Measurements from ENCODE around the gene DIPK1B. TPM values are rescaled to one million over a fixed set of nuclear protein-coding genes. Genes with fewer than 3 reads are reported as not detected.

DIPK1B gene
- polyA plus RNA-seq, 1 donor from 2014 or later, result 65.1 TPM

GRCh38 chr9:136746621-136747020, 34.2 kb downstream of the DIPK1B start:
- no peaks in the 10 kb centered on the region for H3K79me2 ChIP-seq (replicated peaks; ENCODE audit: insufficient read depth, low read length)
- H3K9me3 ChIP-seq (ENCODE audit: low read length), result no peaks in the 10 kb centered on the region
- no peaks in the 10 kb centered on the region for H3K9me2 ChIP-seq (ENCODE audit: insufficient read depth, low read length)
- H3K27ac ChIP-seq (ENCODE audit: low read length), result no peak overlapping the region
- no peak for TF ChIP-seq SMC3 (conservative IDR thresholded peaks at IDR 0.05; ENCODE audit: poor library complexity)
- no peak for TF ChIP-seq POLR2AphosphoS5 (IDR thresholded peaks at IDR 0.05)
- TF ChIP-seq MXI1 (conservative IDR thresholded peaks at IDR 0.05; ENCODE audit: poor library complexity, severe bottlenecking), result no peak
- no peak for TF ChIP-seq TAF1 (IDR thresholded peaks at IDR 0.05; ENCODE audit: low read depth)
- no peak for TF ChIP-seq RAD21 (conservative IDR thresholded peaks at IDR 0.05)
- TF ChIP-seq, protein P1, sequence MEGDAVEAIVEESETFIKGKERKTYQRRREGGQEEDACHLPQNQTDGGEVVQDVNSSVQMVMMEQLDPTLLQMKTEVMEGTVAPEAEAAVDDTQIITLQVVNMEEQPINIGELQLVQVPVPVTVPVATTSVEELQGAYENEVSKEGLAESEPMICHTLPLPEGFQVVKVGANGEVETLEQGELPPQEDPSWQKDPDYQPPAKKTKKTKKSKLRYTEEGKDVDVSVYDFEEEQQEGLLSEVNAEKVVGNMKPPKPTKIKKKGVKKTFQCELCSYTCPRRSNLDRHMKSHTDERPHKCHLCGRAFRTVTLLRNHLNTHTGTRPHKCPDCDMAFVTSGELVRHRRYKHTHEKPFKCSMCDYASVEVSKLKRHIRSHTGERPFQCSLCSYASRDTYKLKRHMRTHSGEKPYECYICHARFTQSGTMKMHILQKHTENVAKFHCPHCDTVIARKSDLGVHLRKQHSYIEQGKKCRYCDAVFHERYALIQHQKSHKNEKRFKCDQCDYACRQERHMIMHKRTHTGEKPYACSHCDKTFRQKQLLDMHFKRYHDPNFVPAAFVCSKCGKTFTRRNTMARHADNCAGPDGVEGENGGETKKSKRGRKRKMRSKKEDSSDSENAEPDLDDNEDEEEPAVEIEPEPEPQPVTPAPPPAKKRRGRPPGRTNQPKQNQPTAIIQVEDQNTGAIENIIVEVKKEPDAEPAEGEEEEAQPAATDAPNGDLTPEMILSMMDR (IDR thresholded peaks at IDR 0.05; ENCODE audit: poor library complexity, severe bottlenecking), result no peak
- no peak for TF ChIP-seq EZH2 (IDR thresholded peaks at IDR 0.05; ENCODE audit: borderline replicate concordance, insufficient read depth, low read length, poor library complexity, severe bottlenecking)
- TF ChIP-seq, protein P2, sequence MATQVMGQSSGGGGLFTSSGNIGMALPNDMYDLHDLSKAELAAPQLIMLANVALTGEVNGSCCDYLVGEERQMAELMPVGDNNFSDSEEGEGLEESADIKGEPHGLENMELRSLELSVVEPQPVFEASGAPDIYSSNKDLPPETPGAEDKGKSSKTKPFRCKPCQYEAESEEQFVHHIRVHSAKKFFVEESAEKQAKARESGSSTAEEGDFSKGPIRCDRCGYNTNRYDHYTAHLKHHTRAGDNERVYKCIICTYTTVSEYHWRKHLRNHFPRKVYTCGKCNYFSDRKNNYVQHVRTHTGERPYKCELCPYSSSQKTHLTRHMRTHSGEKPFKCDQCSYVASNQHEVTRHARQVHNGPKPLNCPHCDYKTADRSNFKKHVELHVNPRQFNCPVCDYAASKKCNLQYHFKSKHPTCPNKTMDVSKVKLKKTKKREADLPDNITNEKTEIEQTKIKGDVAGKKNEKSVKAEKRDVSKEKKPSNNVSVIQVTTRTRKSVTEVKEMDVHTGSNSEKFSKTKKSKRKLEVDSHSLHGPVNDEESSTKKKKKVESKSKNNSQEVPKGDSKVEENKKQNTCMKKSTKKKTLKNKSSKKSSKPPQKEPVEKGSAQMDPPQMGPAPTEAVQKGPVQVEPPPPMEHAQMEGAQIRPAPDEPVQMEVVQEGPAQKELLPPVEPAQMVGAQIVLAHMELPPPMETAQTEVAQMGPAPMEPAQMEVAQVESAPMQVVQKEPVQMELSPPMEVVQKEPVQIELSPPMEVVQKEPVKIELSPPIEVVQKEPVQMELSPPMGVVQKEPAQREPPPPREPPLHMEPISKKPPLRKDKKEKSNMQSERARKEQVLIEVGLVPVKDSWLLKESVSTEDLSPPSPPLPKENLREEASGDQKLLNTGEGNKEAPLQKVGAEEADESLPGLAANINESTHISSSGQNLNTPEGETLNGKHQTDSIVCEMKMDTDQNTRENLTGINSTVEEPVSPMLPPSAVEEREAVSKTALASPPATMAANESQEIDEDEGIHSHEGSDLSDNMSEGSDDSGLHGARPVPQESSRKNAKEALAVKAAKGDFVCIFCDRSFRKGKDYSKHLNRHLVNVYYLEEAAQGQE (IDR thresholded peaks at IDR 0.05; ENCODE audit: borderline replicate concordance), result no peak
- TF ChIP-seq EP300 (conservative IDR thresholded peaks at IDR 0.05; ENCODE audit: poor library complexity, severe bottlenecking), result no peak
- no peaks in the 10 kb centered on the region for H3F3A ChIP-seq (ENCODE audit: insufficient read depth, low read length, poor library complexity, severe bottlenecking)
- no peak overlapping the region for H3K9ac ChIP-seq (ENCODE audit: low read length)
- no peaks in the 10 kb centered on the region for H4K20me1 ChIP-seq (ENCODE audit: insufficient read depth)
- no peak overlapping the region for H3K4me2 ChIP-seq (ENCODE audit: low read length)
- H3K27me3 ChIP-seq (ENCODE audit: insufficient read depth, low read depth, low read length), result no peaks in the 10 kb centered on the region
- H3K4me3 ChIP-seq (ENCODE audit: low read length), result no peak overlapping the region
- H3K36me3 ChIP-seq (ENCODE audit: insufficient read depth, low read length), result no peaks in the 10 kb centered on the region
- H2AFZ ChIP-seq (ENCODE audit: low read depth, low read length), result no peak overlapping the region

GRCh38 chr9:136747161-136748060, 35.0 kb downstream of the DIPK1B start:
- H3K4me2 ChIP-seq (ENCODE audit: low read length), result no peak overlapping the region
- H3F3A ChIP-seq (ENCODE audit: insufficient read depth, low read length, poor library complexity, severe bottlenecking), result no peaks in the 10 kb centered on the region
- no peaks in the 10 kb centered on the region for H3K36me3 ChIP-seq (ENCODE audit: insufficient read depth, low read length)
- no peak overlapping the region for H2AFZ ChIP-seq (ENCODE audit: low read depth, low read length)
- H3K9me2 ChIP-seq (ENCODE audit: insufficient read depth, low read length), result no peaks in the 10 kb centered on the region
- H3K27ac ChIP-seq (ENCODE audit: low read length), result no peak overlapping the region
- no peaks in the 10 kb centered on the region for H3K79me2 ChIP-seq (replicated peaks; ENCODE audit: insufficient read depth, low read length)
- no peak overlapping the region for H3K4me3 ChIP-seq (ENCODE audit: low read length)
- H3K27me3 ChIP-seq (ENCODE audit: insufficient read depth, low read depth, low read length), result no peaks in the 10 kb centered on the region
- no peaks in the 10 kb centered on the region for H4K20me1 ChIP-seq (ENCODE audit: insufficient read depth)
- TF ChIP-seq EP300 (conservative IDR thresholded peaks at IDR 0.05; ENCODE audit: poor library complexity, severe bottlenecking), result no peak
- no peak for TF ChIP-seq RAD21 (conservative IDR thresholded peaks at IDR 0.05)
- TF ChIP-seq, protein P1 (IDR thresholded peaks at IDR 0.05; ENCODE audit: poor library complexity, severe bottlenecking), result no peak
- TF ChIP-seq EZH2 (IDR thresholded peaks at IDR 0.05; ENCODE audit: borderline replicate concordance, insufficient read depth, low read length, poor library complexity, severe bottlenecking), result no peak
- TF ChIP-seq, protein P2 (IDR thresholded peaks at IDR 0.05; ENCODE audit: borderline replicate concordance), result no peak
- no peak overlapping the region for H3K9ac ChIP-seq (ENCODE audit: low read length)
- H3K9me3 ChIP-seq (ENCODE audit: low read length), result no peaks in the 10 kb centered on the region

Measured in neural cell (in vitro differentiated cells).